AG04450 (cell line): ENCODE results near the gene NSL1. TPM values are rescaled to one million over a fixed set of nuclear protein-coding genes. Genes with fewer than 3 reads are reported as not detected.
"Not testable (repeated sequence)": the region's sequence is repeated elsewhere in the genome, so short reads cannot be mapped to it uniquely, and the experiment has no call there.

Experiments used
- CTCF ChIA-PET: fragments of 300-600, 350-600 bp; formaldehyde crosslinking; extraction: SDS; loops from one replicate; lab custom pipeline; 2022; ENCODE audit warnings: antibody characterized with exemption, inconsistent platforms; lab: Charles Lee
- POLR2A ChIA-PET: fragments of 350-600 bp; formaldehyde crosslinking; extraction: SDS; loops from one replicate; lab custom pipeline; 2021; ENCODE audit warnings: antibody characterized with exemption, inconsistent platforms; lab: Yijun Ruan, JAX
- DNase-seq: peaks from one replicate; pipeline ENCODE4 v3.0.0-alpha.2; 2011; ENCODE audit warnings: low read depth, low spot score
- H3K27ac ChIP-seq: one replicate; pipeline ENCODE4 v1.5.1; 2012; ENCODE audit warnings: low read depth, low read length, control low read depth
- H3K27me3 ChIP-seq: one replicate; pipeline ENCODE4 v1.6.0; 2012; ENCODE audit warnings: low read length; ENCODE audit not compliant: control insufficient read depth, insufficient read depth
- H3K4me3 ChIP-seq: 2 replicates; pipeline ENCODE4 v1.5.1; 2011; ENCODE audit warnings: mild to moderate bottlenecking, low read depth, low read length, control low read depth
- H3K9me3 ChIP-seq: 2 replicates; pipeline ENCODE4 v1.5.1; 2012; ENCODE audit warnings: low read length; ENCODE audit not compliant: control insufficient read depth, insufficient read depth
- CTCF ChIP-seq: IDR thresholded peaks from 2 replicates; pipeline ENCODE4 v1.5.1; 2011; ENCODE audit warnings: low read depth, low read length, control low read depth, inconsistent platforms
- polyA plus RNA-seq: library from polyadenylated mRNA; depleted of rRNA; stranded (reverse); fragments of >200 nt; gene quantifications from 2 replicates; pipeline ENCODE4 v1.2.3, GENCODE V29; 2011

NSL1 gene
- polyA plus RNA-seq, 1 experiment = 33.8 TPM

DNA sequence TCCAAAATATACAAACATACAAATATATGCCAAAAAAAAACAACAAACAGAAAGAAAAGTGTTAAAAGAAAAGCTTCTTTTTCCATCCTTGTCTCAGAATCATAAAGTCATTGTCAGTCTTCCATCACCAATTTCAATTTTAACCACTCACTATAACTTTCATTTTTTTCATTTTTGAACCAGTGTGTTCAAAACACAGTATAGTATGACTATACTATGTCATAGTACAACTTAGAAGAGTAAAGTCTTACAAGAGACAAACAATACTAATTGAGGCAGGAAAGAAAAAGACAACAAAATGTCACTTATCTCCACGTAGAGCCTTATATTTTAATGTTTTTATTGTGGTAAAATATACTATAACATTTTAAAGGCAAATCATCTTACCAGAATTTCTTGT lies 7.6 kb downstream of the NSL1 start:
- no peak overlapping the region for H3K27ac ChIP-seq
- no peak for DNase-seq
- no peak overlapping the region for H3K4me3 ChIP-seq
- H3K9me3 ChIP-seq = no peaks in the 10 kb centered on the region
- ChIA-PET CTCF (interaction anchor here (0.6 to 4.1 kb wide), 6 partner anchors 9 to 307 kb away, joined by 3 to 75 read pairs (median 3); no protein-coding TSS in a partner anchor), POLR2A (no interaction called here)
- no peaks in the 10 kb centered on the region for H3K27me3 ChIP-seq
- TF ChIP-seq CTCF = no peak

DNA sequence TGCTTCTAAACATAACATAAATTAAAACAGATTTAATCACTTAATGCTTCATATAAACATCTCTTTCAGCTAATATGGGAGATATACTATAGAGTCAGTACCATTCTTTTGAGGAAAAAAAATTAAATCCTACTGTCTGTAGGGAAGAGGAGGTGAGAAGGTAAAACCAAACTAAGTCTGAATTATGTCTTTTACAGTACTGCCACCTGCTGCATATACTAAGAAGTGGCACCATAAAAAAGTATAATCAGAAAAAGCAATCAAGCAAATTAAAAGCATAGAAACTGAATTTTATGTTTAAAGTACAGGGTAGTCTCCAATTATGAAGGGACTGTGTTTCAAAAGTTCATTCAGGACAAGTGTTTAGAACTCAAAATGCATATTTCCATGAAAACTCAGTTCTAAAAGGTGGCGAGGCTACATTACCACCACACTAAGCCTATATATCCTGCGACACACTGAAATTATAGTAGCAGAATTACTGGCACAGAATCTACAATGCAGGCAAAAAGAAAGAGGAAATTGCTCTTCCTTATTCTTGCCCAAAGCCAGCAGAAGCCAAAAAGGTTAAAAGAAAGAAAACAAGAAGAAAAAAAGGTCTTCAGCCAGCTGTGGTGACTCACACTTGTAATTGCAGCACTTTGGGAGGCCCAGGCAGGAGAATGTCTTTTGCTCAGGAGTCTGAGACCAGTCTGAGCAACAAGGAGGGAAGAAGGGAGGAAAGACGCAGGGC lies 9.0 kb downstream of the NSL1 start:
- H3K9me3 ChIP-seq = no peaks in the 10 kb centered on the region
- peak; percentile 65 for TF ChIP-seq CTCF
- H3K27ac ChIP-seq = no peak overlapping the region
- no peak overlapping the region for H3K4me3 ChIP-seq
- DNase-seq = no peak
- H3K27me3 ChIP-seq = no peaks in the 10 kb centered on the region
- ChIA-PET POLR2A (no interaction called here), CTCF (interaction anchor here (0.9 to 4.1 kb wide), 20 partner anchors 8 to 327 kb away, joined by 3 to 75 read pairs (median 5); partner anchors contain the start of genes ATF3, BATF3, NSL1 and TATDN3)

DNA sequence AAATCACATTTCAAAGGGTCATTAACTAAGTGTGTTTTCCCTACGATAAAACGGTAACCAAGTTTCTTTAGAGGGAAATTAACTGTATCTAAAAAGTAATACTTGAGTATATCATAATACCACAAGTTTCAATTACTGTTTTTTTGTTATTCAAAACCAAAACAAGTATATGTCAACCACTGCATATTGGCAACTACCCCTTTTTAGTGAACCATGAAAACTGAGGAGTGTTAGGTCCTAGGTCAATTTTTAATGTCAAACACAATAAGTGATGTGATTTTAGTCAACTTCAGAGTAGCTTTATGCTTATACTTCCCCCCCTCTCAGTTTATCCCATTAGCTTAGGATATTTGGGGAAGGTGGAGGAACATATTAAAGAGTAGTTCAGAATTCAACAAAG lies 10.4 kb downstream of the NSL1 start:
- no peak for TF ChIP-seq CTCF
- H3K27me3 ChIP-seq = no peaks in the 10 kb centered on the region
- no peak overlapping the region for H3K4me3 ChIP-seq
- POLR2A ChIA-PET = no interaction called here
- CTCF ChIA-PET = interaction anchor here (0.7 to 4.1 kb wide), 15 partner anchors 8 to 325 kb away, joined by 3 to 75 read pairs (median 9); partner anchors contain the start of genes ATF3, BATF3, NSL1 and TATDN3
- H3K9me3 ChIP-seq = no peaks in the 10 kb centered on the region
- H3K27ac ChIP-seq = no peak overlapping the region
- DNase-seq = no peak

DNA sequence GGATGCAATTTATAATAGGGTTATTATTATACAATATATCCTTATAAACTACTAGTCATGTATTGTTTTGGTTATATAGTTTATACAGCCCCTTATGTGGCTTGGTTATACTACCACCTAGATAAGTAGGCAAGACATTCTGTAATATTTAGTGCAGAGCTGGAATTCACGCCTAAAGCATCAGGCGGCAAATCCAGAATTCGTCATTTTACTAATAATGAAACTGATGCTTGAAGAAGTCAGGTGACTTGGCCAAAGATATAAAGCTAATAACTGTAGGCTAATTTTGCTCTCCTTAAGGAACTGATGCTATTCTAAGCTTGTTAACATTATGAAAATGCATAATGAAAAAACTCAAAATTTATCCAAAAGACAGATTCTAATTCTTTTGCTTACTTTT lies 10.8 kb downstream of the NSL1 start:
- Histone ChIP-seq H3K27me3 (no peaks in the 10 kb centered on the region), H3K27ac (no peak overlapping the region), H3K4me3 (no peak overlapping the region), H3K9me3 (no peaks in the 10 kb centered on the region)
- CTCF ChIA-PET = interaction anchor here (2.0 to 4.1 kb wide), 8 partner anchors 8 to 325 kb away, joined by 5 to 75 read pairs (median 14); partner anchors contain the start of gene BATF3
- DNase-seq = no peak
- TF ChIP-seq CTCF = no peak
- POLR2A ChIA-PET = no interaction called here

DNA sequence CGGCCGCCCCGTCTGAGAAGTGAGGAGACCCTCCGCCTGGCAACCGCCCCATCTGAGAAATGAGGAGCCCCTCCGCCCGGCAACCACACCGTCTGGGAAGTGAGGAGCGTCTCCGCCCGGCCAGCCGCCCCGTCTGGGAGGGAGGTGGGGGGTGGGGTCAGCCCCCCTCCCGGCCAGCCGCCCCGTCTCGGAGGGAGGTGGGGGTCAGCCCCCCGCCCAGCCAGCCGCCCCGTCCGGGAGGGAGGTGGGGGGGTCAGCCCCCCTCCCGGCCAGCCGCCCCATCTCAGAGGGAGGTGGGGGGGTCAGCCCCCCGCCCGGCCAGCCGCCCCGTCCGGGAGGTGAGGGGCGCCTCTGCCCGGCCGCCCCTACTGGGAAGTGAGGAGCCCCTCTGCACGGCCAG lies 12.5 kb downstream of the NSL1 start:
- H3K27me3 ChIP-seq, H3K9me3 ChIP-seq, H3K4me3 ChIP-seq, POLR2A ChIA-PET, H3K27ac ChIP-seq, DNase-seq, CTCF ChIA-PET: not testable (repeated sequence)
